A549 (cell line): ENCODE measurements around the gene SCGB1C1.

ENCODE experiments used
- EP300 ChIP-seq, 2 experiments: fragments of >200 bp; sonication (Bioruptor Twin); formaldehyde crosslinking; IDR thresholded peaks; 2 replicates in 1 of 2; 3 replicates in 1 of 2; pipeline ENCODE4 v1.6.1; 2016 to 2017
- HDAC2 ChIP-seq: fragments of 200-600 bp; sonication (generic); IDR thresholded peaks from 2 replicates; pipeline ENCODE4 v1.6.1; 2016
- HOXA7 ChIP-seq: fragments of 250-450 bp; sonication (Bioruptor Pico); IDR thresholded peaks from 2 replicates; pipeline ENCODE4 v1.5.0; 2020; ENCODE audit warnings: mild to moderate bottlenecking, moderate library complexity
- HOXB5 ChIP-seq: fragments of 250-450 bp; sonication (Bioruptor Pico); IDR thresholded peaks from 2 replicates; pipeline ENCODE4 v1.5.0; 2020; ENCODE audit warnings: mild to moderate bottlenecking, moderate library complexity
- JUNB ChIP-seq: fragments of >200 bp; sonication (Bioruptor Twin); formaldehyde crosslinking; IDR thresholded peaks from 2 replicates; pipeline ENCODE4 v1.6.1; 2016
- NR3C1 ChIP-seq: fragments of >200 bp; sonication (Bioruptor Twin); formaldehyde crosslinking; IDR thresholded peaks from 3 replicates; pipeline ENCODE4 v1.6.1; 2017
- POLR2A ChIP-seq: IDR thresholded peaks from 2 replicates; pipeline ENCODE4 v1.6.1; 2012; ENCODE audit warnings: mild to moderate bottlenecking, low read length
- POLR2AphosphoS2 ChIP-seq: conservative IDR thresholded peaks from 2 replicates; pipeline ENCODE4 v1.6.1; 2012; ENCODE audit warnings: low read length, improper control_type of control experiment, inconsistent platforms
- RFX5 ChIP-seq: fragments of 450-650 bp; IDR thresholded peaks from 2 replicates; pipeline ENCODE4 v1.7.1; 2014; ENCODE audit warnings: antibody characterized with exemption, mild to moderate bottlenecking, moderate library complexity
- SREBF2 ChIP-seq: fragments of 450-650 bp; IDR thresholded peaks from 2 replicates; pipeline ENCODE4 v1.6.1; 2014; ENCODE audit warnings: mild to moderate bottlenecking, moderate library complexity
- ZFP36 ChIP-seq: fragments of 450-650 bp; IDR thresholded peaks from 2 replicates; pipeline ENCODE4 v1.6.1; 2014; ENCODE audit warnings: borderline replicate concordance; ENCODE audit not compliant: partially characterized antibody
- TF ChIP-seq, protein P1 (sequence below): fragments of >200 bp; sonication (Bioruptor Twin); formaldehyde crosslinking; IDR thresholded peaks from 3 replicates; pipeline ENCODE4 v1.5.1; 2016
- TF ChIP-seq, protein P2 (sequence below): fragments of 450-650 bp; IDR thresholded peaks from 2 replicates; pipeline ENCODE4 v1.6.1; 2014; ENCODE audit warnings: antibody characterized with exemption

DNA sequence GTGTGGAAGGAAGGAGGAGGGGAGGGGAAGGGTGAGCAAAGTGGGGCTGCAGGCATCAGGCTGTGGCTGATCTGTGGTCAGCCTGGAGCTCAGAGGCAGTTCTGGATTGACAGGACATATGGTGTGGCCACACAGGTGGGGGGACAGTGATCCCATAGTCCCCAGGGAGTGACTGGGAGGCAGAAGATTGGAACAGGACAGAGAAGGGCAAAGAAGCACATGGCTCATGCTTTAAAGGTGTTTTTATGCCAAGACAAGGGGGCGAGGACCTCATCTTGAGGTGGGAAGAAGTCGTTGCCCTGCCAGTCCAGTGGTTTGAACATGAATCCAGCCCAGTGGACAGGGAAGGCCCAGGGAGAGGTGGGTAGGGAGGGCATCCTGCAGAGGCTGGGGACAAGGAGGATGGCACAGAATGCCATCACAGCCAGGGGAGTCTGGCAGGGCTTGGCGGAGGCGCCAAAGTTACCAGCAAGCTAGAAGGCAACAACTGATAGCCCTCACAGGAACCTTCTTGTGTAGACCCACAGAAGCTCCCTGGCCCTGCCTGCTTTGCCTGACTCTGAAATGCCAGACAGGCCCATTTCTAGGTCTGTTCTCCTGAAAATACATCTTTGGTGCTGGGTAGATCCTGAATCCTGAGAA lies 11.2 kb downstream of the SCGB1C1 start:
- TF ChIP-seq POLR2A: no peak; the same call in 1 of the 2 replicates
- TF ChIP-seq, protein P1, sequence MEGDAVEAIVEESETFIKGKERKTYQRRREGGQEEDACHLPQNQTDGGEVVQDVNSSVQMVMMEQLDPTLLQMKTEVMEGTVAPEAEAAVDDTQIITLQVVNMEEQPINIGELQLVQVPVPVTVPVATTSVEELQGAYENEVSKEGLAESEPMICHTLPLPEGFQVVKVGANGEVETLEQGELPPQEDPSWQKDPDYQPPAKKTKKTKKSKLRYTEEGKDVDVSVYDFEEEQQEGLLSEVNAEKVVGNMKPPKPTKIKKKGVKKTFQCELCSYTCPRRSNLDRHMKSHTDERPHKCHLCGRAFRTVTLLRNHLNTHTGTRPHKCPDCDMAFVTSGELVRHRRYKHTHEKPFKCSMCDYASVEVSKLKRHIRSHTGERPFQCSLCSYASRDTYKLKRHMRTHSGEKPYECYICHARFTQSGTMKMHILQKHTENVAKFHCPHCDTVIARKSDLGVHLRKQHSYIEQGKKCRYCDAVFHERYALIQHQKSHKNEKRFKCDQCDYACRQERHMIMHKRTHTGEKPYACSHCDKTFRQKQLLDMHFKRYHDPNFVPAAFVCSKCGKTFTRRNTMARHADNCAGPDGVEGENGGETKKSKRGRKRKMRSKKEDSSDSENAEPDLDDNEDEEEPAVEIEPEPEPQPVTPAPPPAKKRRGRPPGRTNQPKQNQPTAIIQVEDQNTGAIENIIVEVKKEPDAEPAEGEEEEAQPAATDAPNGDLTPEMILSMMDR: no peak
- no peak for TF ChIP-seq EP300 (IDR thresholded peaks at IDR 0.05)
- no peak for TF ChIP-seq HOXB5 (CRISPR knock-in tag)
- no peak for TF ChIP-seq HDAC2
- no peak for TF ChIP-seq ZFP36
- TF ChIP-seq POLR2AphosphoS2: no peak
- TF ChIP-seq, protein P2, sequence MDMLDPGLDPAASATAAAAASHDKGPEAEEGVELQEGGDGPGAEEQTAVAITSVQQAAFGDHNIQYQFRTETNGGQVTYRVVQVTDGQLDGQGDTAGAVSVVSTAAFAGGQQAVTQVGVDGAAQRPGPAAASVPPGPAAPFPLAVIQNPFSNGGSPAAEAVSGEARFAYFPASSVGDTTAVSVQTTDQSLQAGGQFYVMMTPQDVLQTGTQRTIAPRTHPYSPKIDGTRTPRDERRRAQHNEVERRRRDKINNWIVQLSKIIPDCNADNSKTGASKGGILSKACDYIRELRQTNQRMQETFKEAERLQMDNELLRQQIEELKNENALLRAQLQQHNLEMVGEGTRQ: no peak
- TF ChIP-seq NR3C1: no peak
- TF ChIP-seq JUNB: no peak
- no peak for TF ChIP-seq HOXA7 (CRISPR knock-in tag)
- TF ChIP-seq SREBF2: no peak
- no peak for TF ChIP-seq RFX5
